HL-60 (cell line): ENCODE data around the gene MICA.

ENCODE experiments used
- DNase-seq, 2 experiments: peaks; one replicate each; pipeline ENCODE4 v3.0.0-alpha.2; 2010 to 2020; ENCODE audit warnings: low read depth in 1 of 2, low spot score in 1 of 2
- H3K27ac ChIP-seq: fragments of 250-450 bp; sonication (Bioruptor Pico); replicated peaks from 2 replicates; pipeline ENCODE4 v1.5.1; 2020; ENCODE audit warnings: mild to moderate bottlenecking, moderate library complexity
- H3K27me3 ChIP-seq: fragments of 250-450 bp; sonication (Bioruptor Pico); 2 replicates; pipeline ENCODE4 v1.5.1; 2021; ENCODE audit warnings: mild to moderate bottlenecking, moderate library complexity; ENCODE audit not compliant: insufficient read depth, poor library complexity, severe bottlenecking
- H3K4me3 ChIP-seq: replicated peaks from 2 replicates; pipeline ENCODE4 v1.5.1; 2011; ENCODE audit warnings: mild to moderate bottlenecking, control low read depth, low read length; ENCODE audit not compliant: insufficient read depth
- GABPA ChIP-seq: IDR thresholded peaks from 2 replicates; pipeline ENCODE4 v1.6.1; 2012; ENCODE audit warnings: low read depth
- POLR2AphosphoS5 ChIP-seq: IDR thresholded peaks from 2 replicates; pipeline ENCODE4 v1.6.1; 2012; ENCODE audit warnings: low read depth
- SPI1 ChIP-seq: IDR thresholded peaks from 2 replicates; pipeline ENCODE4 v1.6.1; 2012; ENCODE audit warnings: low read depth, mild to moderate bottlenecking, borderline replicate concordance
- TF ChIP-seq, protein P1 (sequence below): IDR thresholded peaks from one replicate; pipeline ENCODE4 v1.5.1; 2011; ENCODE audit warnings: low read length, control low read depth, inconsistent platforms; ENCODE audit not compliant: insufficient read depth
- TF ChIP-seq, protein P2 (sequence below): IDR thresholded peaks from 2 replicates; pipeline ENCODE4 v1.6.1; 2012; ENCODE audit warnings: low read depth; ENCODE audit not compliant: insufficient replicate concordance

Gene MICA

DNA sequence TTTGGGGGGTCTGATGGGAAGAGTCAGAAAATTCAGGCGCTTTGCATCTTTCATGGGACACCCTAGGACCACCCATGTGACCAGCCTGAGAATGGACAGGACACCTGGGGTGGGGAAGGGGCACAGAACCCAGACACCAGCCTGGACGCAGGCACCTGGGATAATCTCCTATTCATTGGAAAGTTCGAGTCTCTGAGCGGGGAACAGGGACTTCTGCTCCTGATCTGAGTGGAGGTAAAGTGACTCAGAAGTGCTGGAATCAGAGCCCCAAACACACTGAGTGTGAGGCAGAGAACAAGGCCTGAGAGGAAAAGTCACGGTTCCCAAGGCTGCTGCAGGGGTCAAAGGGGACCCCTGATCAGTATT is 47.8 kb upstream of the MICA start:
- Histone ChIP-seq H3K4me3 (peak overlapping the region; percentile 62), H3K27ac (no peak overlapping the region), H3K27me3 (no peaks in the 10 kb centered on the region)
- peak in 1 of 2 experiments; percentile 16 for DNase-seq
- TF ChIP-seq, protein P1, sequence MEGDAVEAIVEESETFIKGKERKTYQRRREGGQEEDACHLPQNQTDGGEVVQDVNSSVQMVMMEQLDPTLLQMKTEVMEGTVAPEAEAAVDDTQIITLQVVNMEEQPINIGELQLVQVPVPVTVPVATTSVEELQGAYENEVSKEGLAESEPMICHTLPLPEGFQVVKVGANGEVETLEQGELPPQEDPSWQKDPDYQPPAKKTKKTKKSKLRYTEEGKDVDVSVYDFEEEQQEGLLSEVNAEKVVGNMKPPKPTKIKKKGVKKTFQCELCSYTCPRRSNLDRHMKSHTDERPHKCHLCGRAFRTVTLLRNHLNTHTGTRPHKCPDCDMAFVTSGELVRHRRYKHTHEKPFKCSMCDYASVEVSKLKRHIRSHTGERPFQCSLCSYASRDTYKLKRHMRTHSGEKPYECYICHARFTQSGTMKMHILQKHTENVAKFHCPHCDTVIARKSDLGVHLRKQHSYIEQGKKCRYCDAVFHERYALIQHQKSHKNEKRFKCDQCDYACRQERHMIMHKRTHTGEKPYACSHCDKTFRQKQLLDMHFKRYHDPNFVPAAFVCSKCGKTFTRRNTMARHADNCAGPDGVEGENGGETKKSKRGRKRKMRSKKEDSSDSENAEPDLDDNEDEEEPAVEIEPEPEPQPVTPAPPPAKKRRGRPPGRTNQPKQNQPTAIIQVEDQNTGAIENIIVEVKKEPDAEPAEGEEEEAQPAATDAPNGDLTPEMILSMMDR, result no peak
- TF ChIP-seq GABPA (no peak), POLR2AphosphoS5 (no peak), SPI1 (no peak)
- TF ChIP-seq, protein P2, sequence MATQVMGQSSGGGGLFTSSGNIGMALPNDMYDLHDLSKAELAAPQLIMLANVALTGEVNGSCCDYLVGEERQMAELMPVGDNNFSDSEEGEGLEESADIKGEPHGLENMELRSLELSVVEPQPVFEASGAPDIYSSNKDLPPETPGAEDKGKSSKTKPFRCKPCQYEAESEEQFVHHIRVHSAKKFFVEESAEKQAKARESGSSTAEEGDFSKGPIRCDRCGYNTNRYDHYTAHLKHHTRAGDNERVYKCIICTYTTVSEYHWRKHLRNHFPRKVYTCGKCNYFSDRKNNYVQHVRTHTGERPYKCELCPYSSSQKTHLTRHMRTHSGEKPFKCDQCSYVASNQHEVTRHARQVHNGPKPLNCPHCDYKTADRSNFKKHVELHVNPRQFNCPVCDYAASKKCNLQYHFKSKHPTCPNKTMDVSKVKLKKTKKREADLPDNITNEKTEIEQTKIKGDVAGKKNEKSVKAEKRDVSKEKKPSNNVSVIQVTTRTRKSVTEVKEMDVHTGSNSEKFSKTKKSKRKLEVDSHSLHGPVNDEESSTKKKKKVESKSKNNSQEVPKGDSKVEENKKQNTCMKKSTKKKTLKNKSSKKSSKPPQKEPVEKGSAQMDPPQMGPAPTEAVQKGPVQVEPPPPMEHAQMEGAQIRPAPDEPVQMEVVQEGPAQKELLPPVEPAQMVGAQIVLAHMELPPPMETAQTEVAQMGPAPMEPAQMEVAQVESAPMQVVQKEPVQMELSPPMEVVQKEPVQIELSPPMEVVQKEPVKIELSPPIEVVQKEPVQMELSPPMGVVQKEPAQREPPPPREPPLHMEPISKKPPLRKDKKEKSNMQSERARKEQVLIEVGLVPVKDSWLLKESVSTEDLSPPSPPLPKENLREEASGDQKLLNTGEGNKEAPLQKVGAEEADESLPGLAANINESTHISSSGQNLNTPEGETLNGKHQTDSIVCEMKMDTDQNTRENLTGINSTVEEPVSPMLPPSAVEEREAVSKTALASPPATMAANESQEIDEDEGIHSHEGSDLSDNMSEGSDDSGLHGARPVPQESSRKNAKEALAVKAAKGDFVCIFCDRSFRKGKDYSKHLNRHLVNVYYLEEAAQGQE, result no peak

DNA sequence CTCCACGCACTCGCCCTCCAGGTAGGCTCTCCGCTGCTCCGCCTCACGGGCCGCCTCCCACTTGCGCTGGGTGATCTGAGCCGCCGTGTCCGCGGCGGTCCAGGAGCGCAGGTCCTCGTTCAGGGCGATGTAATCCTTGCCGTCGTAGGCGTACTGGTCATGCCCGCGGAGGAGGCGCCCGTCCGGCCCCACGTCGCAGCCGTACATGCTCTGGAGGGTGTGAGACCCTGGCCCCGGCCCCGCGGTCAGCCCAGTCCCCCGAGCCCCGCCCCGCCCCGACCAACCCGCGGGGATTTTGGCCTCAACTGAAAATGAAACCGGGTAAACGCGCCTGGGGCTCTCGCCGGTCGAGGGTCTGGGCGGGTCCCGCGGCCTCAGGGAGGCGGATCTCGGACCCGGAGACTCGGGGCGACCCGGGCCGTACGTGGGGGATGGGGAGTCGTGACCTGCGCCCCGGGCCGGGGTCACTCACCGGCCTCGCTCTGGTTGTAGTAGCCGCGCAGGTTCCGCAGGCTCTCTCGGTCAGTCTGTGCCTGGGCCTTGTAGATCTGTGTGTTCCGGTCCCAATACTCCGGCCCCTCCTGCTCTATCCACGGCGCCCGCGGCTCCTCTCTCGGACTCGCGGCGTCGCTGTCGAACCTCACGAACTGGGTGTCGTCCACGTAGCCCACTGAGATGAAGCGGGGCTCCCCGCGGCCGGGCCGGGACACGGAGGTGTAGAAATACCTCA is 47.0 kb upstream of the MICA start:
- DNase-seq, result peak in 1 of 2 experiments; percentile 21
- TF ChIP-seq POLR2AphosphoS5 (no peak), GABPA (no peak), SPI1 (no peak)
- TF ChIP-seq, protein P1, result no peak
- TF ChIP-seq, protein P2, result no peak
- H3K4me3 ChIP-seq, result peak overlapping the region; percentile 62
- H3K27ac ChIP-seq, result no peak overlapping the region
- H3K27me3 ChIP-seq, result no peaks in the 10 kb centered on the region

DNA sequence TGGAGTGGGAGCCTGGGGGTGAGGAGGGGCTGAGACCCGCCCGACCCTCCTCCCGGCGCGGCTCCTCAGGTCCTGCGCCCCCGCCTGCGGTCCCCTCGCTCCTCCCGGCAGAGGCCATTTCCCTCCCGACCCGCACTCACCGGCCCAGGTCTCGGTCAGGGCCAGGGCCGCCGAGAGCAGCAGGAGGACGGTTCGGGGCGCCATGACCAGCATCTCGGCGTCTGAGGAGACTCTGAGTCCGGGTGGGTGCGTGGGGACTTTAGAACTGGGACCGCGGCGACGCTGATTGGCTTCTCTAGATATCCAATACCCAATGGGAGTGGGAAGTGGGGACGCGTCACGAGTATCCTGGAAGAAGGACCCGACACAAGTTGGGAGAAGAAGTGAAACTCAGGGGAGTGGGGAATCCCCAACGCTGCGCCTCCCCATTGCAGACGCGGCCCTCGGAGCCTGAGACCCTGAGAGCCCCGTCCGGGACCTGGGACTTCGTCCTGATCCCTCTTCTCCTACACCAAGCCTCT is 46.4 kb upstream of the MICA start, which contains the start of gene HLA-B:
Gene HLA-B, minus strand, starts transcription at position 234 of the 521 bp plus-strand sequence. Its CDS starts 21 bp downstream, at position 213.
- peak; percentile 78 to 89 for DNase-seq
- peak within 1 kb of the TSS; percentile 62 for H3K4me3 ChIP-seq
- no peak for TF ChIP-seq GABPA
- TF ChIP-seq POLR2AphosphoS5, result no peak
- TF ChIP-seq SPI1, result no peak
- TF ChIP-seq, protein P2, result no peak
- TF ChIP-seq, protein P1, result no peak
- no peaks in the 10 kb centered on the region for H3K27me3 ChIP-seq
- H3K27ac ChIP-seq, result no peak within 1 kb of the TSS
